ENCODE measurements around the gene MICU1.

DNA sequence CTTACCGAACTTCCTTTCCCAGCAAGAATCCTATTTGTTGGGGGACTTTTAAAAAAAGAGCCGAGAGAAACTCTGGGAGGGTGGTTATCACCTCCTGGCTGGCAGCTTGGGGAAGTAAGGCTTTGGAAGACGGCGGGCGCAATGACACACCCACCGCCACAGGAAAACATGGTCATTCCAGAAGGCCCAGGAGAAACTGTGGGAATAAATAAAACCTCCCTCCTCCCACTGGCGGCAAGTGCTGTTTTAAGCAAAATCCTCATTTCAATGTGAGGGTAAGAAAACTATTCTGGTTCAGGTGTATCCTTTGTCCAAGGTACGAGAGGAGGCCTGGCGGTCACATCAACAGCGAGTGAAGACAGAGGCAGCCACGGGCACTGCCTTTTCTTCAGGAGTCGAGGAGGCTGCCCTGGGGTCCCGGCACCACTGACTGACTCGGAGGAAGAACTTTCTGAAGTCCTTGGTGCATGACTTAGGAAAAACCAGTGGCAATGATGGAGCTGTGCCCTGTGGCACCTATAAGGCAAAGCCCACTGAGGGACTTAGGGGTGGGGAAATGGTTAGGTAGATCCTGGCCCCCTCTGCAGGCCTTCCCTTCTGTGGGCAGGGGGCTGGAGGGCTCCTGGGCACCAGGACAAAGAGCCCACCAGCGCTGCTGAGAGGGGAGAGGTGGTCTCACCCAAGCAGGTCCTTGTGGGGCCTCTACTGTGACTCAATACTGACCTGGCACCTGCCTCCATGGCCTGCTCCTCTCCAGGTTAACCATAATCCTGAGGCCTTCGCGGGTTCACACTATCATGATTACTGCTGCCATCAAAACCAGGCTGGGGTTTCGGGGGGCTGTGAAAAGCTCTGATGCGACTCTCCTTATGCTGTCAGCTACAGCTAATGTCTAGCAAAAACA is 292.5 kb downstream of the MICU1 start:
- TF ChIP-seq MYC (IDR thresholded peaks at IDR 0.05; ENCODE audit: borderline replicate concordance, low read length): no peak
- TF ChIP-seq, protein P1, sequence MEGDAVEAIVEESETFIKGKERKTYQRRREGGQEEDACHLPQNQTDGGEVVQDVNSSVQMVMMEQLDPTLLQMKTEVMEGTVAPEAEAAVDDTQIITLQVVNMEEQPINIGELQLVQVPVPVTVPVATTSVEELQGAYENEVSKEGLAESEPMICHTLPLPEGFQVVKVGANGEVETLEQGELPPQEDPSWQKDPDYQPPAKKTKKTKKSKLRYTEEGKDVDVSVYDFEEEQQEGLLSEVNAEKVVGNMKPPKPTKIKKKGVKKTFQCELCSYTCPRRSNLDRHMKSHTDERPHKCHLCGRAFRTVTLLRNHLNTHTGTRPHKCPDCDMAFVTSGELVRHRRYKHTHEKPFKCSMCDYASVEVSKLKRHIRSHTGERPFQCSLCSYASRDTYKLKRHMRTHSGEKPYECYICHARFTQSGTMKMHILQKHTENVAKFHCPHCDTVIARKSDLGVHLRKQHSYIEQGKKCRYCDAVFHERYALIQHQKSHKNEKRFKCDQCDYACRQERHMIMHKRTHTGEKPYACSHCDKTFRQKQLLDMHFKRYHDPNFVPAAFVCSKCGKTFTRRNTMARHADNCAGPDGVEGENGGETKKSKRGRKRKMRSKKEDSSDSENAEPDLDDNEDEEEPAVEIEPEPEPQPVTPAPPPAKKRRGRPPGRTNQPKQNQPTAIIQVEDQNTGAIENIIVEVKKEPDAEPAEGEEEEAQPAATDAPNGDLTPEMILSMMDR (IDR thresholded peaks at IDR 0.05): no peak
- TF ChIP-seq, protein P2, sequence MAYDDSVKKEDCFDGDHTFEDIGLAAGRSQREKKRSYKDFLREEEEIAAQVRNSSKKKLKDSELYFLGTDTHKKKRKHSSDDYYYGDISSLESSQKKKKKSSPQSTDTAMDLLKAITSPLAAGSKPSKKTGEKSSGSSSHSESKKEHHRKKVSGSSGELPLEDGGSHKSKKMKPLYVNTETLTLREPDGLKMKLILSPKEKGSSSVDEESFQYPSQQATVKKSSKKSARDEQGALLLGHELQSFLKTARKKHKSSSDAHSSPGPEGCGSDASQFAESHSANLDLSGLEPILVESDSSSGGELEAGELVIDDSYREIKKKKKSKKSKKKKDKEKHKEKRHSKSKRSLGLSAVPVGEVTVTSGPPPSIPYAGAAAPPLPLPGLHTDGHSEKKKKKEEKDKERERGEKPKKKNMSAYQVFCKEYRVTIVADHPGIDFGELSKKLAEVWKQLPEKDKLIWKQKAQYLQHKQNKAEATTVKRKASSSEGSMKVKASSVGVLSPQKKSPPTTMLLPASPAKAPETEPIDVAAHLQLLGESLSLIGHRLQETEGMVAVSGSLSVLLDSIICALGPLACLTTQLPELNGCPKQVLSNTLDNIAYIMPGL (CRISPR knock-in tag; IDR thresholded peaks at IDR 0.05; ENCODE audit: borderline replicate concordance): no peak
- no peak for TF ChIP-seq POLR2A (IDR thresholded peaks at IDR 0.05; ENCODE audit: low read length)
- TF ChIP-seq JUN (IDR thresholded peaks at IDR 0.05): no peak
- TF ChIP-seq, protein P3, sequence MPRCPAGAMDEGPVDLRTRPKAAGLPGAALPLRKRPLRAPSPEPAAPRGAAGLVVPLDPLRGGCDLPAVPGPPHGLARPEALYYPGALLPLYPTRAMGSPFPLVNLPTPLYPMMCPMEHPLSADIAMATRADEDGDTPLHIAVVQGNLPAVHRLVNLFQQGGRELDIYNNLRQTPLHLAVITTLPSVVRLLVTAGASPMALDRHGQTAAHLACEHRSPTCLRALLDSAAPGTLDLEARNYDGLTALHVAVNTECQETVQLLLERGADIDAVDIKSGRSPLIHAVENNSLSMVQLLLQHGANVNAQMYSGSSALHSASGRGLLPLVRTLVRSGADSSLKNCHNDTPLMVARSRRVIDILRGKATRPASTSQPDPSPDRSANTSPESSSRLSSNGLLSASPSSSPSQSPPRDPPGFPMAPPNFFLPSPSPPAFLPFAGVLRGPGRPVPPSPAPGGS (IDR thresholded peaks at IDR 0.05): no peak
- TF ChIP-seq CBX8 (IDR thresholded peaks at IDR 0.05): no peak
- TF ChIP-seq, protein P4, sequence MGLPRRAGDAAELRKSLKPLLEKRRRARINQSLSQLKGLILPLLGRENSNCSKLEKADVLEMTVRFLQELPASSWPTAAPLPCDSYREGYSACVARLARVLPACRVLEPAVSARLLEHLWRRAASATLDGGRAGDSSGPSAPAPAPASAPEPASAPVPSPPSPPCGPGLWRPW (IDR thresholded peaks at IDR 0.05): no peak
- TF ChIP-seq, protein P5, sequence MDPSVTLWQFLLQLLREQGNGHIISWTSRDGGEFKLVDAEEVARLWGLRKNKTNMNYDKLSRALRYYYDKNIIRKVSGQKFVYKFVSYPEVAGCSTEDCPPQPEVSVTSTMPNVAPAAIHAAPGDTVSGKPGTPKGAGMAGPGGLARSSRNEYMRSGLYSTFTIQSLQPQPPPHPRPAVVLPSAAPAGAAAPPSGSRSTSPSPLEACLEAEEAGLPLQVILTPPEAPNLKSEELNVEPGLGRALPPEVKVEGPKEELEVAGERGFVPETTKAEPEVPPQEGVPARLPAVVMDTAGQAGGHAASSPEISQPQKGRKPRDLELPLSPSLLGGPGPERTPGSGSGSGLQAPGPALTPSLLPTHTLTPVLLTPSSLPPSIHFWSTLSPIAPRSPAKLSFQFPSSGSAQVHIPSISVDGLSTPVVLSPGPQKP (IDR thresholded peaks at IDR 0.05; ENCODE audit: low read depth, low read length): no peak

Measured in A549 (cell line).